ENCODE results near the gene ATXN1.
A peak's percentile ranks its signal among the peaks of the same experiment; 100 is the strongest.
"Not testable (repeated sequence)": the region's sequence is repeated elsewhere in the genome, so short reads cannot be mapped to it uniquely, and the experiment has no call there.

Gene ATXN1

GRCh38 chr6:16544006-16544405 lies 217.3 kb downstream of the ATXN1 start:
- Histone ChIP-seq H3K9me3 (ENCODE audit: control insufficient read depth in 1 of 2, low read length in 2 of 2) (no peaks in the 10 kb centered on the region), H3K27me3 (ENCODE audit: low read depth, low read length) (no peaks in the 10 kb centered on the region), H3K4me1 (ENCODE audit: control insufficient read depth in 1 of 2, insufficient read depth in 2 of 2, low read length in 2 of 2) (peaks cover 0 to 6% of the 10 kb centered on the region in 2 donors), H3K27ac (ENCODE audit: low read length) (peak overlapping the region; percentile 32), H3K4me3 (ENCODE audit: low read depth in 1 of 2, low read length in 2 of 2) (no peak overlapping the region), H3K36me3 (ENCODE audit: control insufficient read depth in 1 of 2, insufficient read depth in 2 of 2, low read length in 2 of 2) (no peaks in the 10 kb centered on the region)

DNA sequence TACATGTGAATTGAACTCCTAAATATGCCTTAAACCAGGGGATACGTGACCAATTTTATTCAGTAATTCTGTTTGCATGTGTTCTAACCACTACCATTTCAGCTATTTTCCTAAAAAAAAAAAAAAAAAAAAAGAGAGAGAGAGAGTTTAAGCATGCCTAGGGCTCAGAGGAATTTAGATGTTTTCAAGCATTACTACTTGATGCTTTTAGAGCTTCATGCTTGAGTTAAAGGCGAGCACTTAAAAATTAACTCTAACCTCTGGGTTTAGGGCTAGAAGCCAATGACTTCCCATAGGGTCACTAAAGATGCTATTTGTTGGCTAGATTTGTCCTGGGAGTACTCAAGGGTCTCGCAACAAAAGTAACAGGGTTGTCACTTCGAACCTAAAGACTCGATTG lies 217.7 kb downstream of the ATXN1 start:
- no peak overlapping the region for H3K27ac ChIP-seq (ENCODE audit: low read length)
- no peaks in the 10 kb centered on the region for H3K36me3 ChIP-seq (ENCODE audit: control insufficient read depth in 1 of 2, insufficient read depth in 2 of 2, low read length in 2 of 2)

DNA sequence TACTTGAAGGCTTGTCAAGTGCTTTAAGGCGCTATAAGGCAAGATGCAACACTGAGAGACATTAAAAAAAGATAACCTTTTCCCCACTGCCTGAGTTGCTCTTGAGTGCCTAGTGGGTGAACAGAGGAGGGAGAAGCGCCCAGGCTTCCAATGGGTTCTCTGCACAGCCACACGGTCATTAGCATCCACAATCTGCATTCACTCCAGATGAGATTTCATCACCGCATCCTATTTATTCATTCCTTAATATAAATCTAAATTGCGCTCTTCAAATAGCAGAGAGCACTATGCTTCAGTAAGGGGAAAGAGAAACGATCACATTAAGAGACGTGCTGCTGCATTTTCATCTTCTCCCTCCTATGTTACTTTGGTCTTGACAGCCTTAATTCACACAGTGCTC lies 219.2 kb downstream of the ATXN1 start:
- H3K4me3 ChIP-seq (ENCODE audit: low read depth in 1 of 2, low read length in 2 of 2): no peak overlapping the region
- H3K4me1 ChIP-seq (ENCODE audit: control insufficient read depth in 1 of 2, insufficient read depth in 2 of 2, low read length in 2 of 2): peaks cover 0 to 6% of the 10 kb centered on the region in 2 donors
- H3K27me3 ChIP-seq (ENCODE audit: low read depth, low read length): no peaks in the 10 kb centered on the region
- H3K27ac ChIP-seq (ENCODE audit: low read length): no peak overlapping the region
- no peaks in the 10 kb centered on the region for H3K36me3 ChIP-seq (ENCODE audit: control insufficient read depth in 1 of 2, insufficient read depth in 2 of 2, low read length in 2 of 2)
- no peaks in the 10 kb centered on the region for H3K9me3 ChIP-seq (ENCODE audit: control insufficient read depth in 1 of 2, low read length in 2 of 2)

More for the DNA sequence above, 217.7 kb downstream of the ATXN1 start:
- no peak overlapping the region for H3K4me3 ChIP-seq (ENCODE audit: low read depth in 1 of 2, low read length in 2 of 2)
- no peaks in the 10 kb centered on the region for H3K9me3 ChIP-seq (ENCODE audit: control insufficient read depth in 1 of 2, low read length in 2 of 2)
- peaks cover 0 to 6% of the 10 kb centered on the region in 2 donors for H3K4me1 ChIP-seq (ENCODE audit: control insufficient read depth in 1 of 2, insufficient read depth in 2 of 2, low read length in 2 of 2)
- no peaks in the 10 kb centered on the region for H3K27me3 ChIP-seq (ENCODE audit: low read depth, low read length)

DNA sequence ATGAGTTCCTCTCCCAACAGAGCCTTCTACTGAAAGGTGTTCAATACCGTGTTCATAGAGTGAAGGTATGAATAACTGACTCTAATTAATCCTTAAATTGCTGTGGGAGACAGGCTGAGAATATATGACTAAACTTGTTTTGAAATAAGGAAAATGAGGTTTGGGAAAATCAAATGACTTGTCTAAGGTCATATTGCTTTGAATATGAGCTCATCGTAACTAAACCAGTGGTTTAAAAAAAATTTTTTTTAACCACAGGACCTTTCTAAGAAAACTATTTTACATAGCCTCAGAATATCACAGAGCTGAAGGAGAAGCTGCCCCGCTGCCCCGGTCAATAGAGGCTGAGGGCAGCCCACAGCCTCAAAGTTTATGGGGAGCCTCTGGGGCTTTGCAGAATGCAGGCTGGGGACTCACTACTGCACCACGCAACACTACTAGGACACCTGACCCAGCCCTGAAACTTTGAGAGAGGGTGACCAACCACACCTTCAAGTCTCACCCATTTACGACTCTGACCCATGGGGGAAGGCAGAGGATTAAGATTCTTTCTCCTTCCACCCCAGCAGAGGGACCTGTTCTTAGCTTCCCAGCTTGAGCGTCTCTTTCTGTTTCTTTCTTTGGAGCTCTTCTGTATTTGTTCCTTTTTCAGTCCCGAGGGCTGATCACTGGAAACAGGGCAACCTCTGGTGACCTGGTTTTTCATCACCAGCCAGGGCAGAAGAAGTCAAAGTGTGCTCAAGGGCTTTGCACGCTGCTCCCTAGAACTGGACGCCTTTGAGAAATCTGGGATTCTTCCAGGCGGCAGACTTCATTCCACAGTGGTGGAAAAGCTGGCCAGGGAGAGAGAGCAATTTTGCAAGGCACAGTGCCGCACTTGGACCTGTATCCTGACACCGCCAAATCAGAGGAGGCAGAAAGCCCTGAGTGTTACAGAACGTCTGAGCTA lies 220.2 kb downstream of the ATXN1 start:
- no peaks in the 10 kb centered on the region for H3K27me3 ChIP-seq (ENCODE audit: low read depth, low read length)
- H3K4me3 ChIP-seq (ENCODE audit: low read depth in 1 of 2, low read length in 2 of 2): no peak overlapping the region
- no peaks in the 10 kb centered on the region for H3K36me3 ChIP-seq (ENCODE audit: control insufficient read depth in 1 of 2, insufficient read depth in 2 of 2, low read length in 2 of 2)
- H3K9me3 ChIP-seq (ENCODE audit: control insufficient read depth in 1 of 2, low read length in 2 of 2): no peaks in the 10 kb centered on the region
- peaks cover 0 to 6% of the 10 kb centered on the region in 2 donors for H3K4me1 ChIP-seq (ENCODE audit: control insufficient read depth in 1 of 2, insufficient read depth in 2 of 2, low read length in 2 of 2)
- H3K27ac ChIP-seq (ENCODE audit: low read length): no peak overlapping the region

DNA sequence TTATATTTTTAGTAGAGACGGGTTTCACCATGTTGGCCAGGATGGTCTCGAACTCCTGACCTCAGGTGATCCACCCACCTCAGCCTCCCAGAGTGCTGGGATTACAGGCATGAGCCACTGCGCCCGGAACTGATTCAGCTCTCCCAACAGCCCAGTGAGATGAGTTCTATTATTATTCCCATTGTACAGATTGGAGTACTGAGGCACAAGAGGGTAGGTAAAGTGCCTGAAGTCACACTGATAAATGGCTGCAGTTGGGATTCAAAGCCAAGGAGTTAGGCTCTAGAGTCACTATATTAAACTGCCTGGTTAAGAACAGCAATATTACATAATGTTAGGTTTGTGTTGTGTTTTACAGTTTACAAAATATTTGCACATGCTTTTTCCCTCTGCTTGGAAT lies 220.9 kb downstream of the ATXN1 start:
- not testable (repeated sequence) for H3K4me3 ChIP-seq (ENCODE audit: low read depth in 1 of 2, low read length in 2 of 2); H3K4me1 ChIP-seq (ENCODE audit: control insufficient read depth in 1 of 2, insufficient read depth in 2 of 2, low read length in 2 of 2); H3K27me3 ChIP-seq (ENCODE audit: low read depth, low read length); H3K9me3 ChIP-seq (ENCODE audit: control insufficient read depth in 1 of 2, low read length in 2 of 2); H3K36me3 ChIP-seq (ENCODE audit: control insufficient read depth in 1 of 2, insufficient read depth in 2 of 2, low read length in 2 of 2); H3K27ac ChIP-seq (ENCODE audit: low read length)

GRCh38 chr6:16539086-16539931 lies 222.0 kb downstream of the ATXN1 start:
- Histone ChIP-seq H3K4me3 (ENCODE audit: low read depth in 1 of 2, low read length in 2 of 2) (no peak overlapping the region), H3K9me3 (ENCODE audit: control insufficient read depth in 1 of 2, low read length in 2 of 2) (no peaks in the 10 kb centered on the region), H3K4me1 (ENCODE audit: control insufficient read depth in 1 of 2, insufficient read depth in 2 of 2, low read length in 2 of 2) (peaks cover 0 to 1% of the 10 kb centered on the region in 2 donors), H3K27ac (ENCODE audit: low read length) (no peak overlapping the region), H3K27me3 (ENCODE audit: low read depth, low read length) (no peaks in the 10 kb centered on the region), H3K36me3 (ENCODE audit: control insufficient read depth in 1 of 2, insufficient read depth in 2 of 2, low read length in 2 of 2) (no peaks in the 10 kb centered on the region)

GRCh38 chr6:16535564-16535963 lies 225.7 kb downstream of the ATXN1 start:
- H3K4me3 ChIP-seq (ENCODE audit: low read depth in 1 of 2, low read length in 2 of 2): no peak overlapping the region
- H3K27me3 ChIP-seq (ENCODE audit: low read depth, low read length): no peaks in the 10 kb centered on the region
- H3K4me1 ChIP-seq (ENCODE audit: control insufficient read depth in 1 of 2, insufficient read depth in 2 of 2, low read length in 2 of 2): no peaks in the 10 kb centered on the region
- no peak overlapping the region for H3K27ac ChIP-seq (ENCODE audit: low read length)
- H3K9me3 ChIP-seq (ENCODE audit: control insufficient read depth in 1 of 2, low read length in 2 of 2): no peaks in the 10 kb centered on the region
- H3K36me3 ChIP-seq (ENCODE audit: control insufficient read depth in 1 of 2, insufficient read depth in 2 of 2, low read length in 2 of 2): no peaks in the 10 kb centered on the region

- Histone ChIP-seq H3K4me1 (ENCODE audit: control insufficient read depth in 1 of 2, insufficient read depth in 2 of 2, low read length in 2 of 2) (no peaks in the 10 kb centered on the region), H3K27me3 (ENCODE audit: low read depth, low read length) (no peaks in the 10 kb centered on the region), H3K4me3 (ENCODE audit: low read depth in 1 of 2, low read length in 2 of 2) (no peak overlapping the region), H3K36me3 (ENCODE audit: control insufficient read depth in 1 of 2, insufficient read depth in 2 of 2, low read length in 2 of 2) (no peaks in the 10 kb centered on the region), H3K9me3 (ENCODE audit: control insufficient read depth in 1 of 2, low read length in 2 of 2) (no peaks in the 10 kb centered on the region), H3K27ac (ENCODE audit: low read length) (no peak overlapping the region)
Measured at GRCh38 chr6:16533721-16534136, 227.5 kb downstream of the ATXN1 start.

GRCh38 chr6:16533210-16533609 lies 228.1 kb downstream of the ATXN1 start:
- no peak overlapping the region for H3K27ac ChIP-seq (ENCODE audit: low read length)
- no peak overlapping the region for H3K4me3 ChIP-seq (ENCODE audit: low read depth in 1 of 2, low read length in 2 of 2)
- H3K4me1 ChIP-seq (ENCODE audit: control insufficient read depth in 1 of 2, insufficient read depth in 2 of 2, low read length in 2 of 2): no peaks in the 10 kb centered on the region
- no peaks in the 10 kb centered on the region for H3K36me3 ChIP-seq (ENCODE audit: control insufficient read depth in 1 of 2, insufficient read depth in 2 of 2, low read length in 2 of 2)
- H3K27me3 ChIP-seq (ENCODE audit: low read depth, low read length): no peaks in the 10 kb centered on the region
- H3K9me3 ChIP-seq (ENCODE audit: control insufficient read depth in 1 of 2, low read length in 2 of 2): no peaks in the 10 kb centered on the region

GRCh38 chr6:16527691-16528090 lies 233.6 kb downstream of the ATXN1 start:
- Histone ChIP-seq H3K4me1 (ENCODE audit: control insufficient read depth in 1 of 2, insufficient read depth in 2 of 2, low read length in 2 of 2) (no peaks in the 10 kb centered on the region), H3K27ac (ENCODE audit: low read length) (no peak overlapping the region), H3K36me3 (ENCODE audit: control insufficient read depth in 1 of 2, insufficient read depth in 2 of 2, low read length in 2 of 2) (no peaks in the 10 kb centered on the region), H3K4me3 (ENCODE audit: low read depth in 1 of 2, low read length in 2 of 2) (no peak overlapping the region), H3K27me3 (ENCODE audit: low read depth, low read length) (no peaks in the 10 kb centered on the region), H3K9me3 (ENCODE audit: control insufficient read depth in 1 of 2, low read length in 2 of 2) (no peaks in the 10 kb centered on the region)

DNA sequence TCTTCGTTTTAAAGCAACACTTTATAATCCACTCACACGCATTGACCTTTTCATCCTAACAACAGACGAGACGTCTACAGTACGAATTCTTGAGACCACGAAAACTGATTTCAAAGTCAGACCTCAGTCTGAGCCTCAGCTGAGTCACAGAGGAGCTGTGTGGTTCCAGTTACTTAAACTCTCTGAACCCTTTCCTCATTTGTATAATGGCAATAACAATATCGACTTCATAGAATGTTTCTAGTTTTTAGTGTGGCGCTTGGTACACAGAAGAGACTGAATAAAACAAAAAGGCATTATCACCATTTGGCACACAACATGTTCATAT lies 236.9 kb downstream of the ATXN1 start:
- Histone ChIP-seq H3K27me3 (ENCODE audit: low read depth, low read length) (no peaks in the 10 kb centered on the region), H3K9me3 (ENCODE audit: control insufficient read depth in 1 of 2, low read length in 2 of 2) (no peaks in the 10 kb centered on the region), H3K36me3 (ENCODE audit: control insufficient read depth in 1 of 2, insufficient read depth in 2 of 2, low read length in 2 of 2) (peaks cover 9 to 20% of the 10 kb centered on the region in 2 donors), H3K4me3 (ENCODE audit: low read depth in 1 of 2, low read length in 2 of 2) (no peak overlapping the region), H3K27ac (ENCODE audit: low read length) (no peak overlapping the region), H3K4me1 (ENCODE audit: control insufficient read depth in 1 of 2, insufficient read depth in 2 of 2, low read length in 2 of 2) (no peaks in the 10 kb centered on the region)

Measured in muscle layer of duodenum (tissue), 2 donors.